ENCODE data around the gene CELF1.

CELF1 gene

DNA sequence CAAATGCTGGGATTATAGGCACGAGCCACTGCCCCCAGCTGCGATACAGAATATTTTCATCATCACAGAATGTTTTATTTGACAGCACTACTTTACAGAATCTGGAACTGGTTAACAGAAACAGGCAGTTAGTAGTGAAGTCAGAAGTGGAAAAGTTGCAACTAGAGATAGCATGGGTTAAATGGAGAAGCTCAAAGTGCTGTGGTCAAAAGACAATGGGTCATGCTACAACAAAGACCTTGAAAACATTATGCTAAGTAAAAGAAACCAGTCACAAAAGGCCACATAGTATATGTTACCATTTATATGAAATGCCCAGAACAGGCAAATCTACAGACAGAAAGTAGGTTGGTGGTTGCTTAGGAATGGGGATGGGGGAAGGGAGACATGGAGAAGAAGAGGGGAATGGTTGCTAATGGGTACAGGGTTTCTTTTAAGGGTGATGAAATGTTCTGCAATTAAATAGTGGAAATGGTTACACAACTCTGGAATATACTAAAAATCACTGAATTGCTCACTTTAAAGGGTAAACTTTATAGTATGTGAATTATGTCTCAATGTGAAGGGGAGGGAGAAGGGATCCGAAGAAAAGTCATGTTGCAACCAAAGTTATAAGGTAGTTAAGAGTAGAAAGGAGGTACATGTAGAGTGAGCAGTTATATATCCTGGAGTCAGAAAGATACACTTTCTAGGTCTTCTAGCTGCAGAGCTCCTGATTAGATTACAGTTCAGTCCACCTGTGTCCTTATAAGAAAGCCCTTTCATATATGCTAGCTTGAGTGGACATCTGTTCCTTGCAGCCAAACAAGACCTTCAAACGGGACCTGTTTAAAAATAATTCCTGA lies 57.7 kb downstream of the CELF1 start:
- Histone ChIP-seq H3K36me3 (ENCODE audit: insufficient read depth, insufficient read length, low read length) (peaks cover 60% of the 10 kb centered on the region), H3K9me3 (ENCODE audit: insufficient read depth, low read length) (no peaks in the 10 kb centered on the region), H3K4me3 (ENCODE audit: insufficient read length, low read depth) (no peak overlapping the region), H3K9ac (ENCODE audit: insufficient read length, low read depth) (no peak overlapping the region), H3K27me3 (ENCODE audit: insufficient read depth, insufficient read length) (no peaks in the 10 kb centered on the region), H3K4me1 (ENCODE audit: insufficient read depth, insufficient read length) (no peaks in the 10 kb centered on the region)
- TF ChIP-seq ZNF274 (IDR thresholded peaks at IDR 0.05; ENCODE audit: low read depth, low read length) (no peak), SUZ12 (IDR thresholded peaks at IDR 0.05; ENCODE audit: extremely low read depth, insufficient read depth, insufficient read length) (no peak), YY1 (IDR thresholded peaks at IDR 0.05; ENCODE audit: insufficient read depth, insufficient read length) (no peak)
- DNase-seq (ENCODE audit: low read depth, low spot score) = no peak

DNA sequence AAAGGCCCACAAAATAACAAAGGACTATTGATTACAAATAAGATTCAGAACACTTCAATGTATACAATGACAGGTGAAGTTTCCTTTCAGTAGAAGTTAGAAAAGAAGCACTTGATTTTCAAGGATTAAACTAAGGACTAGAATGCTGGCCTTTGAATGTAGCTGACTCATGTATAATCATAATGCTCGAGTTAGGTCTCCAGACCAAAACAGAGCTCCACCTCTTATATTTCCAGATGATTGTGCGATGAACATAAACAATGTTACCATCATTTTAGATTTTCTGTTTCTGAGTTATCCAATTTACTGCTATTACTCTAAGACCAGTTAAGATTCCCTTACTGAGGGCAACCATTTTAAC lies 63.6 kb downstream of the CELF1 start:
- Histone ChIP-seq H3K27me3 (ENCODE audit: insufficient read depth, insufficient read length) (no peaks in the 10 kb centered on the region), H3K9ac (ENCODE audit: insufficient read length, low read depth) (no peak overlapping the region), H3K36me3 (ENCODE audit: insufficient read depth, insufficient read length, low read length) (peaks cover 65% of the 10 kb centered on the region), H3K4me3 (ENCODE audit: insufficient read length, low read depth) (no peak overlapping the region), H3K9me3 (ENCODE audit: insufficient read depth, low read length) (no peaks in the 10 kb centered on the region), H3K4me1 (ENCODE audit: insufficient read depth, insufficient read length) (no peaks in the 10 kb centered on the region)
- no peak for DNase-seq (ENCODE audit: low read depth, low spot score)
- TF ChIP-seq SUZ12 (IDR thresholded peaks at IDR 0.05; ENCODE audit: extremely low read depth, insufficient read depth, insufficient read length) (no peak), YY1 (IDR thresholded peaks at IDR 0.05; ENCODE audit: insufficient read depth, insufficient read length) (no peak), ZNF274 (IDR thresholded peaks at IDR 0.05; ENCODE audit: low read depth, low read length) (no peak)

DNA sequence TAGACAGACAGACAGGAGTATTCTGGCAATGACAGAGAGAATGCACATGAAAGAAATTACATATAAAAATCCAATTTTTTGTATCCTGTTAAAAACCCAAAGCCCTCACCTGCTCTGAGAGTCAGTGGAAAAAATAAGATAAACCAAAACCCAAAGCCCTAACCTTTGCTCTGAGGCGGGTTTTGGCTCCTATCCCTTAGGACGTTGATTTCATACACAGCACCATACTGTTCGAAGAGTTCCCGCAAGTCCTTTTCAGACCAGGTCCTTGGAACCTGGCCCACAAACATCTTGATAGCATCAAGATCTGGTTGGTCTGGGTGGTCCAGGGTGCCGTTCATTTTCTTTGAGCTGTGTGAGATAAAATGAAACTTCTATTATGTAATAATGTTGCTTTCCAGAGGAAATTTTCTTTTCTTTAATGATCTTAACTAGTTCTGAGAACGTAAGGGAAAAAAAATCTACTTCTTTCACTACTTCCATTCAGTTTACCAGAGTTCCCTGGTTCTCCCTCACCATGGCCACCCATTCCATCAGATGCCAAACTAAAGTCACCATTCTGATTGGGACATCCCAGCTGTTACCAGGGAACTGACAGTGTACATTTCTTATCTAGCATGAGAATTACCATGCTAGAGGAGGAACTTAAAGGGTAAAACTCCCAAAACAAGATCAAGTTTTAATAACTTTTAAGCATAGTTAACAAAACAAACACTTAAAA lies 64.1 kb downstream of the CELF1 start:
- Histone ChIP-seq H3K27me3 (ENCODE audit: insufficient read depth, insufficient read length) (no peaks in the 10 kb centered on the region), H3K9me3 (ENCODE audit: insufficient read depth, low read length) (no peaks in the 10 kb centered on the region), H3K36me3 (ENCODE audit: insufficient read depth, insufficient read length, low read length) (peaks cover 65% of the 10 kb centered on the region), H3K4me3 (ENCODE audit: insufficient read length, low read depth) (no peak overlapping the region), H3K4me1 (ENCODE audit: insufficient read depth, insufficient read length) (no peaks in the 10 kb centered on the region), H3K9ac (ENCODE audit: insufficient read length, low read depth) (no peak overlapping the region)
- TF ChIP-seq ZNF274 (IDR thresholded peaks at IDR 0.05; ENCODE audit: low read depth, low read length) (no peak), YY1 (IDR thresholded peaks at IDR 0.05; ENCODE audit: insufficient read depth, insufficient read length) (no peak), SUZ12 (IDR thresholded peaks at IDR 0.05; ENCODE audit: extremely low read depth, insufficient read depth, insufficient read length) (no peak)
- no peak for DNase-seq (ENCODE audit: low read depth, low spot score)

DNA sequence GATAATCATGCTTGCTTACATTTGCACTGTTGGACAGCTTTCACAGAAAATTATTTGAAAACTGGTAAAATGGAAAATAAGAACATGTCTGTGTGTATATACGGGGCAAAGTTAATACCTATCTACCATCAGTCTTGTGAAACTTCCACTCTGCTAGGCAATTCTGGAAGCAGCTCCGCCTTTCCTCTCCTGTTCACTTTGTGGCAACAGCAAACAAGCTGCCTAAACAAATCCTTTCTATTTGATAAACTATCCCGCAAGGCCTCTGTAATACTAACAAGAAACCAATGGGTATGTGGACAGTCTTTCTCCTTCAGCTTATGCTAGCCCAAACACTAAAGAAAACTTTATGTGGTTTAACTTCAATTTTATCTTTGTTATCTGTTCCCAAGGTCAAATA lies 64.8 kb downstream of the CELF1 start:
- no peaks in the 10 kb centered on the region for H3K9me3 ChIP-seq (ENCODE audit: insufficient read depth, low read length)
- H3K36me3 ChIP-seq (ENCODE audit: insufficient read depth, insufficient read length, low read length) = peaks cover 68% of the 10 kb centered on the region
- no peak overlapping the region for H3K9ac ChIP-seq (ENCODE audit: insufficient read length, low read depth)
- TF ChIP-seq SUZ12 (IDR thresholded peaks at IDR 0.05; ENCODE audit: extremely low read depth, insufficient read depth, insufficient read length) (no peak), ZNF274 (IDR thresholded peaks at IDR 0.05; ENCODE audit: low read depth, low read length) (no peak), YY1 (IDR thresholded peaks at IDR 0.05; ENCODE audit: insufficient read depth, insufficient read length) (no peak)
- no peak overlapping the region for H3K4me3 ChIP-seq (ENCODE audit: insufficient read length, low read depth)
- H3K4me1 ChIP-seq (ENCODE audit: insufficient read depth, insufficient read length) = no peaks in the 10 kb centered on the region
- no peaks in the 10 kb centered on the region for H3K27me3 ChIP-seq (ENCODE audit: insufficient read depth, insufficient read length)
- DNase-seq (ENCODE audit: low read depth, low spot score) = no peak

DNA sequence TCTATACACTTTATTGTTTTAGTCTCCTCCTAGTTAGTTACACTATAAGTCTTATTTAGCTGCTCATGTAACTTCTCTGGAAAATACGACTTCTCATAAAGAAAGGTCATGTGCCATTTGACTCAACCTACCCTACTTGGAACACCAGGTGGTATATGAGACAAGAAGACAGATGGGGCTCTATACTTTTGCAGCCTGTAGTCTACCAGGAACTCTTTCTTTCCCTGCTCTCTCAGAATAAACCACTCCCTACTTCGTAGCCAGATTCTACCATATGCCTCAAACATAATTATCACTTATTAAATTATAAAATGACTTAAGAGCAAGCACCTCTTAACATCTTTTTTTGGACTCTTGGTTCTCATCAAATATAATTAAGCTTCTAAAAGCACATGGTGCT lies 65.5 kb downstream of the CELF1 start:
- no peaks in the 10 kb centered on the region for H3K9me3 ChIP-seq (ENCODE audit: insufficient read depth, low read length)
- no peaks in the 10 kb centered on the region for H3K27me3 ChIP-seq (ENCODE audit: insufficient read depth, insufficient read length)
- H3K4me3 ChIP-seq (ENCODE audit: insufficient read length, low read depth) = no peak overlapping the region
- no peaks in the 10 kb centered on the region for H3K4me1 ChIP-seq (ENCODE audit: insufficient read depth, insufficient read length)
- no peak overlapping the region for H3K9ac ChIP-seq (ENCODE audit: insufficient read length, low read depth)
- peaks cover 73% of the 10 kb centered on the region for H3K36me3 ChIP-seq (ENCODE audit: insufficient read depth, insufficient read length, low read length)
- DNase-seq (ENCODE audit: low read depth, low spot score) = no peak
- no peak for TF ChIP-seq YY1 (IDR thresholded peaks at IDR 0.05; ENCODE audit: insufficient read depth, insufficient read length)
- TF ChIP-seq ZNF274 (IDR thresholded peaks at IDR 0.05; ENCODE audit: low read depth, low read length) = no peak
- TF ChIP-seq SUZ12 (IDR thresholded peaks at IDR 0.05; ENCODE audit: extremely low read depth, insufficient read depth, insufficient read length) = no peak

DNA sequence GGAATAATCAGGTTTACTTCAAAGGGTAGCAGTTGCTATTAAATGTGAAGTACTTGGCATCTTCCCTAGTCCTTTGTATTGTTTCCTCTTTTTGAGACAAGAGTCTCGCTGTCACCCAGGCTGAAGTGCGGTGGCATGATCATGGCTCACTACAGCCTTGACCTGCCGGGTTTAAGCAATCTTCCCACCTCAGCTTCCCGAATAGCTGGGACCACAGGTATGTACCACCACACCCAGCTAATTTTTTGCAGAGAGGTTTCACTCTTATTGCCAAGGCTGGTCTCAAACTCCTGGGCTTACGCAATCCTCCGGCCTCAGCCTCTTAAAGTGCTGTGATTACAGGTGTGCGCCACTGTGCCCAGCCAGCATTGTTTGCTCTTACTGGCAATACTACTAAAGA lies 67.8 kb downstream of the CELF1 start:
- Histone ChIP-seq H3K27me3 (ENCODE audit: insufficient read depth, insufficient read length) (no peaks in the 10 kb centered on the region), H3K4me1 (ENCODE audit: insufficient read depth, insufficient read length) (no peaks in the 10 kb centered on the region), H3K9me3 (ENCODE audit: insufficient read depth, low read length) (no peaks in the 10 kb centered on the region), H3K9ac (ENCODE audit: insufficient read length, low read depth) (no peak overlapping the region), H3K4me3 (ENCODE audit: insufficient read length, low read depth) (no peak overlapping the region), H3K36me3 (ENCODE audit: insufficient read depth, insufficient read length, low read length) (peaks cover 84% of the 10 kb centered on the region)
- no peak for DNase-seq (ENCODE audit: low read depth, low spot score)
- TF ChIP-seq ZNF274 (IDR thresholded peaks at IDR 0.05; ENCODE audit: low read depth, low read length) = no peak
- no peak for TF ChIP-seq YY1 (IDR thresholded peaks at IDR 0.05; ENCODE audit: insufficient read depth, insufficient read length)
- TF ChIP-seq SUZ12 (IDR thresholded peaks at IDR 0.05; ENCODE audit: extremely low read depth, insufficient read depth, insufficient read length) = no peak

DNA sequence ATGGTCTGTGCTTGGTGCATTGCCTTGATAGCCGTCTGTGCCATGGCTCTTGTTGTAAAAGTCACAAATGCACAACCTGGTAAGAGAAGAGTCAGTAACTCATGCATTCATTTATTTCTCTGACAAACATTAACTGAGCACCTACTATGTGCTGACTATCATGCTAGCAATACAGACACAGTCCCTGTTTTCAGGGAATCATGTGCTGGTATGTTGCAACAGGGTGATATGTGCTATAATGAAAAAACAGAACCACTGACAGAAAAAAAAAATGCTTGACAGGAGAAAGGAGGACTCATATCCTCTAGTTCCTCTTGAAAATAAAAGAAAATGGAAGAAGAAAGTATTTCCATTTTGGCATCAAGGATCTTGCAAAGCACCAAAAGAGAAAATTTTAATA lies 69.5 kb downstream of the CELF1 start:
- no peak for TF ChIP-seq SUZ12 (IDR thresholded peaks at IDR 0.05; ENCODE audit: extremely low read depth, insufficient read depth, insufficient read length)
- TF ChIP-seq YY1 (IDR thresholded peaks at IDR 0.05; ENCODE audit: insufficient read depth, insufficient read length) = no peak
- no peak for TF ChIP-seq ZNF274 (IDR thresholded peaks at IDR 0.05; ENCODE audit: low read depth, low read length)
- H3K4me3 ChIP-seq (ENCODE audit: insufficient read length, low read depth) = no peak overlapping the region
- H3K9me3 ChIP-seq (ENCODE audit: insufficient read depth, low read length) = no peaks in the 10 kb centered on the region
- H3K4me1 ChIP-seq (ENCODE audit: insufficient read depth, insufficient read length) = no peaks in the 10 kb centered on the region
- no peak overlapping the region for H3K9ac ChIP-seq (ENCODE audit: insufficient read length, low read depth)
- H3K27me3 ChIP-seq (ENCODE audit: insufficient read depth, insufficient read length) = no peaks in the 10 kb centered on the region
- H3K36me3 ChIP-seq (ENCODE audit: insufficient read depth, insufficient read length, low read length) = peaks cover 93% of the 10 kb centered on the region
- no peak for DNase-seq (ENCODE audit: low read depth, low spot score)

All from NT2/D1 (cell line).